CD4-positive, CD25-positive, alpha-beta regulatory T cell (primary cell): ENCODE measurements around the gene SEZ6. TPM values are rescaled to one million over a fixed set of nuclear protein-coding genes. Genes with fewer than 3 reads are reported as not detected.

Source experiments
- ATAC-seq, 2 donors: fragments of 150-1000 bp; cut with Tn5 transposase; one replicate each; pipeline ENCODE4 v1.10.0; 2021; ENCODE audit warnings: low read depth in 2 of 2, moderate number of reproducible peaks in 2 of 2, moderate library complexity in 1 of 2
- DNase-seq, 3 donors: peaks; one replicate each; pipeline versions ENCODE4 v3.0.0 to v3.0.0-alpha.2; 2012 to 2022; ENCODE audit warnings: mixed read lengths in 1 of 3
- H3K27ac ChIP-seq: one replicate; pipeline ENCODE4 v1.7.0; 2013; ENCODE audit warnings: mild to moderate bottlenecking, low read length; ENCODE audit not compliant: insufficient read depth, poor library complexity, severe bottlenecking
- H3K27me3 ChIP-seq: one replicate; pipeline ENCODE4 v1.7.0; 2013; ENCODE audit warnings: low read length; ENCODE audit not compliant: control insufficient read depth, insufficient read depth
- H3K36me3 ChIP-seq: one replicate; pipeline ENCODE4 v1.7.0; 2013; ENCODE audit warnings: mild to moderate bottlenecking, low read length, moderate library complexity; ENCODE audit not compliant: control insufficient read depth, insufficient read depth
- H3K4me1 ChIP-seq: 2 replicates; pipeline ENCODE4 v1.7.0; 2013; ENCODE audit warnings: mild to moderate bottlenecking, low read length; ENCODE audit not compliant: insufficient read depth, control insufficient read depth, poor library complexity, severe bottlenecking
- H3K4me3 ChIP-seq: one replicate; pipeline ENCODE4 v1.7.0; 2013; ENCODE audit warnings: low read depth, mild to moderate bottlenecking, low read length, moderate library complexity
- H3K9me3 ChIP-seq, 2 experiments: 1 replicate in 1 of 2; 2 replicates in 1 of 2; pipeline ENCODE4 v1.7.0; 2013; ENCODE audit warnings: low read length in 2 of 2, mild to moderate bottlenecking in 1 of 2, moderate library complexity in 1 of 2; ENCODE audit not compliant: control insufficient read depth in 2 of 2
- H3K27ac Mint-ChIP-seq, 3 donors: one replicate each; pipeline ENCODE4 v1.8.0; 2020 to 2022; ENCODE audit warnings: mild to moderate bottlenecking in 3 of 3, mixed read lengths in 3 of 3, moderate library complexity in 2 of 3
- H3K27me3 Mint-ChIP-seq: one replicate; pipeline ENCODE4 v1.8.0; 2022; ENCODE audit warnings: mild to moderate bottlenecking, mixed read lengths
- H3K36me3 Mint-ChIP-seq: one replicate; pipeline ENCODE4 v1.8.0; 2020; ENCODE audit warnings: mixed read lengths
- H3K4me1 Mint-ChIP-seq, 4 donors: one replicate each; pipeline ENCODE4 v1.8.0; 2020 to 2022; ENCODE audit warnings: mixed read lengths in 4 of 4, mild to moderate bottlenecking in 1 of 4
- H3K4me3 Mint-ChIP-seq, 4 donors: one replicate each; pipeline ENCODE4 v1.8.0; 2020 to 2022; ENCODE audit warnings: mild to moderate bottlenecking in 4 of 4, mixed read lengths in 4 of 4, moderate library complexity in 3 of 4
- H3K9me3 Mint-ChIP-seq, 7 donors: one replicate each; pipeline ENCODE4 v1.8.0; 2020 to 2022; ENCODE audit warnings: mixed read lengths in 7 of 7, mild to moderate bottlenecking in 3 of 7, moderate library complexity in 2 of 7
- polyA plus RNA-seq, 4 donors: library from polyadenylated mRNA; unstranded; fragments of 300-500 nt; fragmentation: Illumina TruSeq; gene quantifications; one replicate each; pipeline ENCODE4 v1.2.3, GENCODE V29; 2021
- total RNA-seq: library from RNA; stranded (reverse); gene quantifications from one replicate; pipeline ENCODE4 v1.2.3, GENCODE V29; 2022

SEZ6 gene
- total and polyA plus RNA-seq, 5 donors from 2014 or later: 0.57 to 1.2 (median 0.76) TPM; not detected in 2

DNA sequence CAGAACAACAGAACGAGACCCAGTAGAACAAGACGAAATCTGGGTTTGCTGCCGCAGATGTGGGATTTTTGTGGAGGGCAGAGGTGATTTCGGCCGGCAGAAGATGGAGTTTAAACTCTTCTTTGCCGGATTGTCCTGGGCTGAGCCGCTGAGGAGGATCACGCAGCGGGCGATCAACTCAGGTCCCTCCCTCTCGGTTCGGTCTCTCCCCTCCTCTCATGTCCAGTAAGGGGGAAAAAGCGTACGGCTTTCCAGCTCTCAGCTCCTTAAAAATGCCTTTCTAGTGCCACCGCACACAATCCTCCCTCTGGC, 57.0 kb downstream of the SEZ6 start:
- H3K27me3 ChIP-seq: no peaks in the 10 kb centered on the region
- H3K9me3 Mint-ChIP-seq: no peaks in the 10 kb centered on the region
- peaks cover 19% of the 10 kb centered on the region for H3K36me3 Mint-ChIP-seq
- H3K36me3 ChIP-seq: peaks cover 12% of the 10 kb centered on the region
- peak overlapping the region; percentile 92 for H3K27ac ChIP-seq
- peak overlapping the region; percentile 93 for H3K4me3 ChIP-seq
- ATAC-seq (no peak), DNase-seq (peak in 1 of 3 donors; percentile 17)
- H3K4me1 ChIP-seq: peaks cover 62% of the 10 kb centered on the region
- H3K9me3 ChIP-seq: no peaks in the 10 kb centered on the region
- H3K27me3 Mint-ChIP-seq: no peaks in the 10 kb centered on the region
- H3K4me3 Mint-ChIP-seq: peak overlapping the region; percentile 94 to 96 (median 96)
- peak overlapping the region; percentile 95 to 96 (median 96) for H3K27ac Mint-ChIP-seq
- H3K4me1 Mint-ChIP-seq: peaks cover 22 to 50% (median 46%) of the 10 kb centered on the region in 4 donors

DNA sequence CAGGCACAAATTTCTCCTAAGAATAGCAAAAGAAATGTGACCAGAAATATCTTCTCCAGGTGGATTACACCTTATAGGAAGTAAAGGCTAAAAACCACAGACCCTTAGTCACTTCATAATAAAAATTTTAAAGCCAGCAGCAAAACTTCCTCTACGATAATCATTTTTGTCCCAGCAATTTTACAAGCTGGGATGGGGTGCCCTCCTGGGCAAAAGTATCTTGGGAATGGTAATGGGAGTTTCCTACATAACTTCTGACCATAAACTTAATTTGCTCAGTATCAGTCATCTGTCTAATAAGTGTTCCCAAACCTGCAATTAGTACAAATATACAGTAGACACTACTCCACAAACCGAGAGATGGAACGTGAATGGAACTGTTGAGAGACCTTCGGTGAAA, 57.5 kb downstream of the SEZ6 start:
- H3K4me3 ChIP-seq: peak overlapping the region; percentile 93
- peaks cover 26 to 55% (median 47%) of the 10 kb centered on the region in 4 donors for H3K4me1 Mint-ChIP-seq
- peaks cover 64% of the 10 kb centered on the region for H3K4me1 ChIP-seq
- no peaks in the 10 kb centered on the region for H3K9me3 ChIP-seq
- H3K36me3 Mint-ChIP-seq: peaks cover 24% of the 10 kb centered on the region
- DNase-seq (no peak), ATAC-seq (no peak)
- H3K27me3 ChIP-seq: no peaks in the 10 kb centered on the region
- H3K36me3 ChIP-seq: peaks cover 15% of the 10 kb centered on the region
- H3K27ac ChIP-seq: peak overlapping the region; percentile 92
- peak overlapping the region; percentile 95 to 96 (median 96) for H3K27ac Mint-ChIP-seq
- no peaks in the 10 kb centered on the region for H3K27me3 Mint-ChIP-seq
- peak overlapping the region; percentile 94 to 96 (median 96) for H3K4me3 Mint-ChIP-seq
- no peaks in the 10 kb centered on the region for H3K9me3 Mint-ChIP-seq

GRCh38 chr17:28947639-28948038, 58.2 kb downstream of the SEZ6 start:
- Histone ChIP-seq H3K4me3 (peak overlapping the region; percentile 93), H3K27me3 (no peaks in the 10 kb centered on the region), H3K4me1 (peaks cover 57% of the 10 kb centered on the region), H3K27ac (peak overlapping the region; percentile 92), H3K9me3 (no peaks in the 10 kb centered on the region), H3K36me3 (peaks cover 19% of the 10 kb centered on the region)
- DNase-seq (peak in 1 of 3 donors; percentile 16), ATAC-seq (no peak)
- H3K4me1 Mint-ChIP-seq: peaks cover 26 to 61% (median 51%) of the 10 kb centered on the region in 4 donors
- no peaks in the 10 kb centered on the region for H3K9me3 Mint-ChIP-seq
- peak overlapping the region; percentile 72 to 96 (median 96) for H3K27ac Mint-ChIP-seq
- H3K27me3 Mint-ChIP-seq: no peaks in the 10 kb centered on the region
- peaks cover 29% of the 10 kb centered on the region for H3K36me3 Mint-ChIP-seq
- H3K4me3 Mint-ChIP-seq: peak overlapping the region; percentile 94 to 96 (median 96)

- peaks cover 22% of the 10 kb centered on the region for H3K36me3 ChIP-seq
- ATAC-seq (no peak), DNase-seq (peak in 1 of 3 donors; percentile 16)
- Mint-ChIP-seq H3K27ac (peak overlapping the region; percentile 84 to 96 (median 94)), H3K36me3 (peaks cover 29% of the 10 kb centered on the region), H3K4me3 (peak overlapping the region; percentile 72 to 96 (median 95)), H3K9me3 (no peaks in the 10 kb centered on the region), H3K4me1 (peaks cover 32 to 72% (median 55%) of the 10 kb centered on the region in 4 donors), H3K27me3 (no peaks in the 10 kb centered on the region)
- peak overlapping the region; percentile 47 for H3K27ac ChIP-seq
- H3K4me3 ChIP-seq: peak overlapping the region; percentile 59
- H3K4me1 ChIP-seq: peaks cover 60% of the 10 kb centered on the region
- no peaks in the 10 kb centered on the region for H3K9me3 ChIP-seq
- H3K27me3 ChIP-seq: no peaks in the 10 kb centered on the region
Measured at GRCh38 chr17:28946239-28946638, 59.6 kb downstream of the SEZ6 start.

GRCh38 chr17:28944862-28945741, 60.7 kb downstream of the SEZ6 start:
- no peaks in the 10 kb centered on the region for H3K9me3 ChIP-seq
- peak overlapping the region; percentile 48 to 96 (median 74) for H3K27ac Mint-ChIP-seq
- DNase-seq (no peak), ATAC-seq (no peak)
- peaks cover 42 to 83% (median 64%) of the 10 kb centered on the region in 4 donors for H3K4me1 Mint-ChIP-seq
- H3K9me3 Mint-ChIP-seq: no peaks in the 10 kb centered on the region
- H3K27me3 ChIP-seq: no peaks in the 10 kb centered on the region
- H3K4me1 ChIP-seq: peaks cover 70% of the 10 kb centered on the region
- H3K4me3 ChIP-seq: peak overlapping the region; percentile 42
- peaks cover 31% of the 10 kb centered on the region for H3K36me3 ChIP-seq
- no peak overlapping the region for H3K27ac ChIP-seq
- H3K36me3 Mint-ChIP-seq: peaks cover 33% of the 10 kb centered on the region
- peak overlapping the region; percentile 14 to 96 (median 91) for H3K4me3 Mint-ChIP-seq
- H3K27me3 Mint-ChIP-seq: no peaks in the 10 kb centered on the region

DNA sequence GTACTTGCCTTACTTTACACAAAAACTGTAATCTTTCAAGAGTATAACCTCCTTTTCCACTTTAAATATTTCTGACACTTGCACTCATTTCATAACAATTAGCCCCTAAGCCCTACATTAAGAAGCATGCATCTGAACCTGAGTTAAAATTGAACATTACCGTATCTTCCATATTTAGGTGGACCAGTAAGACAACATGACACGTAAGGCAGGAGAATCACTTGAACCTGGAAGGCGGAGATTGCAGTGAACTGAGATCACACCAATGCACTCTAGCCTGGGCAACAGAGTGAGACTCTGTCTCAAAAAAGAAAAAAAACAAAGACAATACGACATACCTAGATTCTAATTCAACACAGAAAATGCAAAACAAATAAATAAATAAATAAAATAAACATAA, 61.5 kb downstream of the SEZ6 start:
- ATAC-seq (no peak), DNase-seq (no peak)
- Histone ChIP-seq H3K9me3 (no peaks in the 10 kb centered on the region), H3K36me3 (peaks cover 33% of the 10 kb centered on the region), H3K4me3 (peak overlapping the region; percentile 1), H3K4me1 (peaks cover 77% of the 10 kb centered on the region), H3K27me3 (no peaks in the 10 kb centered on the region), H3K27ac (no peak overlapping the region)
- H3K27ac Mint-ChIP-seq: peak overlapping the region in 1 of 3 donors; percentile 21
- H3K9me3 Mint-ChIP-seq: no peaks in the 10 kb centered on the region
- H3K27me3 Mint-ChIP-seq: no peaks in the 10 kb centered on the region
- H3K4me1 Mint-ChIP-seq: peaks cover 44 to 90% (median 71%) of the 10 kb centered on the region in 4 donors
- H3K36me3 Mint-ChIP-seq: peaks cover 33% of the 10 kb centered on the region
- peak overlapping the region in 2 of 4 donors; percentile 4 to 94 for H3K4me3 Mint-ChIP-seq

GRCh38 chr17:28942925-28943324, 62.9 kb downstream of the SEZ6 start:
- H3K4me1 Mint-ChIP-seq: peaks cover 52 to 95% (median 74%) of the 10 kb centered on the region in 4 donors
- peaks cover 37% of the 10 kb centered on the region for H3K36me3 ChIP-seq
- H3K4me3 ChIP-seq: no peak overlapping the region
- H3K27me3 ChIP-seq: no peaks in the 10 kb centered on the region
- no peak overlapping the region for H3K4me3 Mint-ChIP-seq
- no peak overlapping the region for H3K27ac ChIP-seq
- peaks cover 0 to 1% (median 0%) of the 10 kb centered on the region in 7 donors for H3K9me3 Mint-ChIP-seq
- H3K9me3 ChIP-seq: no peaks in the 10 kb centered on the region
- H3K4me1 ChIP-seq: peaks cover 76% of the 10 kb centered on the region
- peak overlapping the region in 2 of 3 donors; percentile 44 to 67 for H3K27ac Mint-ChIP-seq
- peaks cover 39% of the 10 kb centered on the region for H3K36me3 Mint-ChIP-seq
- ATAC-seq (no peak), DNase-seq (no peak)
- H3K27me3 Mint-ChIP-seq: no peaks in the 10 kb centered on the region
